ENCODE data around the gene LIF. TPM values are rescaled to one million over a fixed set of nuclear protein-coding genes. Genes with fewer than 3 reads are reported as not detected.

Gene LIF
- total and polyA plus RNA-seq, 7 donors = 0.28 to 10.3 (median 1.6) TPM

GRCh38 chr22:30246814-30247376 is 336 bp upstream of the LIF start:
- no peaks in the 10 kb centered on the region for H3K36me3 ChIP-seq
- DNase-seq = no peak
- intact Hi-C loops (cut with DNase I) = loop anchor here (5.0 kb wide), 1 partner anchor 50 kb away; no protein-coding TSS in a partner anchor
- peaks cover 5 to 54% (median 24%) of the 10 kb centered on the region in 3 donors for H3K27me3 ChIP-seq
- peak overlapping the region in 3 of 4 donors; percentile 40 to 50 (median 47) for H3K4me3 ChIP-seq
- H3K4me1 ChIP-seq = peaks cover 0 to 23% (median 18%) of the 10 kb centered on the region in 4 donors
- WGBS, 2 donors = 5 to 17% methylated on average over 15 of the region's 15 CpGs
- H3K27ac ChIP-seq = peak overlapping the region in 1 of 4 donors; percentile 29
- no peaks in the 10 kb centered on the region for H3K9me3 ChIP-seq
- no peak for TF ChIP-seq CTCF (IDR thresholded peaks at IDR 0.05)
- no peak for TF ChIP-seq POLR2AphosphoS5 (IDR thresholded peaks at IDR 0.05)
- no peak for TF ChIP-seq EP300 (IDR thresholded peaks at IDR 0.05)
- no peak for TF ChIP-seq POLR2A (IDR thresholded peaks at IDR 0.05)

- Histone ChIP-seq H3K27me3 (peaks cover 5 to 54% (median 24%) of the 10 kb centered on the region in 3 donors), H3K4me3 (peak overlapping the region in 3 of 4 donors; percentile 40 to 50 (median 47)), H3K4me1 (peaks cover 0 to 18% (median 15%) of the 10 kb centered on the region in 4 donors), H3K36me3 (no peaks in the 10 kb centered on the region), H3K9me3 (no peaks in the 10 kb centered on the region), H3K27ac (peak overlapping the region in 2 of 4 donors; percentile 9 to 29)
- no peak for DNase-seq
- intact Hi-C loops (cut with DNase I) = loop anchor here (5.0 kb wide), 1 partner anchor 48 kb away; no protein-coding TSS in a partner anchor
- TF ChIP-seq CTCF (IDR thresholded peaks at IDR 0.05) (no peak), POLR2A (IDR thresholded peaks at IDR 0.05) (no peak), EP300 (IDR thresholded peaks at IDR 0.05) (no peak), POLR2AphosphoS5 (IDR thresholded peaks at IDR 0.05) (no peak)
- WGBS, 2 donors = 37 to 55% methylated on average over 15 of the region's 15 CpGs
Measured at GRCh38 chr22:30245181-30245984, 1.2 kb downstream of the LIF start.

GRCh38 chr22:30244641-30245040 is 1.9 kb downstream of the LIF start:
- no peak for DNase-seq
- Histone ChIP-seq H3K27ac (no peak overlapping the region), H3K4me1 (peaks cover 0 to 15% (median 15%) of the 10 kb centered on the region in 4 donors), H3K27me3 (peaks cover 5 to 52% (median 24%) of the 10 kb centered on the region in 3 donors), H3K9me3 (no peaks in the 10 kb centered on the region), H3K36me3 (no peaks in the 10 kb centered on the region), H3K4me3 (no peak overlapping the region)
- intact Hi-C loops (cut with DNase I) = loop anchor here (5.0 kb wide), 1 partner anchor 47 kb away; no protein-coding TSS in a partner anchor
- 95% methylated on average over 5 of the region's 5 CpGs for WGBS, 2 donors
- TF ChIP-seq CTCF (IDR thresholded peaks at IDR 0.05) = no peak
- no peak for TF ChIP-seq EP300 (IDR thresholded peaks at IDR 0.05)
- TF ChIP-seq POLR2AphosphoS5 (IDR thresholded peaks at IDR 0.05) = no peak
- no peak for TF ChIP-seq POLR2A (IDR thresholded peaks at IDR 0.05)

GRCh38 chr22:30244066-30244465 is 2.5 kb downstream of the LIF start:
- no peaks in the 10 kb centered on the region for H3K36me3 ChIP-seq
- TF ChIP-seq EP300 (IDR thresholded peaks at IDR 0.05) (no peak), POLR2AphosphoS5 (IDR thresholded peaks at IDR 0.05) (no peak), POLR2A (IDR thresholded peaks at IDR 0.05) (no peak), CTCF (IDR thresholded peaks at IDR 0.05) (no peak)
- peaks cover 5 to 46% (median 24%) of the 10 kb centered on the region in 3 donors for H3K27me3 ChIP-seq
- 92 to 94% methylated on average over 10 of the region's 10 CpGs for WGBS, 2 donors
- no peak for DNase-seq
- H3K9me3 ChIP-seq = no peaks in the 10 kb centered on the region
- no peak overlapping the region for H3K4me3 ChIP-seq
- no peak overlapping the region for H3K27ac ChIP-seq
- H3K4me1 ChIP-seq = peaks cover 0 to 15% (median 15%) of the 10 kb centered on the region in 4 donors
- intact Hi-C loops (cut with DNase I) = no loop called here
